ENCODE results near the gene ZNF735.
A peak's percentile ranks its signal among the peaks of the same experiment; 100 is the strongest.
"Not testable (repeated sequence)": the region's sequence is repeated elsewhere in the genome, so short reads cannot be mapped to it uniquely, and the experiment has no call there.

ZNF735 gene

GRCh38 chr7:64206903-64207302 is at the start of gene ZNF735:
Gene ZNF735, plus strand, starts transcription at chr7:64207203. Its CDS starts 0 bp downstream, at chr7:64207203.
- no peak for DNase-seq

- not testable (repeated sequence) for DNase-seq
Measured at GRCh38 chr7:64170974-64171373, 36.0 kb upstream of the ZNF735 start.

- DNase-seq: no peak
Measured at GRCh38 chr7:64174328-64174727, 32.7 kb upstream of the ZNF735 start.

GRCh38 chr7:64174941-64175340 is 32.1 kb upstream of the ZNF735 start:
- no peak for DNase-seq

GRCh38 chr7:64180989-64181388 is 26.0 kb upstream of the ZNF735 start:
- peak; percentile 2 for DNase-seq

- no peak for DNase-seq
Measured at GRCh38 chr7:64181586-64181985, 25.4 kb upstream of the ZNF735 start.

GRCh38 chr7:64182036-64182790 is 24.8 kb upstream of the ZNF735 start:
- no peak for DNase-seq

GRCh38 chr7:64183126-64183742 is 23.8 kb upstream of the ZNF735 start:
- peak; percentile 31 for DNase-seq

GRCh38 chr7:64183827-64184372 is 23.1 kb upstream of the ZNF735 start:
- no peak for DNase-seq

- DNase-seq: no peak
Measured at GRCh38 chr7:64184376-64184775, 22.6 kb upstream of the ZNF735 start.

GRCh38 chr7:64187408-64187807 is 19.6 kb upstream of the ZNF735 start:
- no peak for DNase-seq

- no peak for DNase-seq
Measured at GRCh38 chr7:64192148-64192704, 14.8 kb upstream of the ZNF735 start.

- DNase-seq: no peak
Measured at GRCh38 chr7:64192775-64193174, 14.2 kb upstream of the ZNF735 start.

- DNase-seq: not testable (repeated sequence)
Measured at GRCh38 chr7:64219710-64220298, 12.8 kb downstream of the ZNF735 start.

GRCh38 chr7:64223366-64223765 is 16.4 kb downstream of the ZNF735 start:
- DNase-seq: no peak

GRCh38 chr7:64228174-64228573 is 21.2 kb downstream of the ZNF735 start, which contains the start of gene ZNF679:
Gene ZNF679, plus strand, starts transcription at chr7:64228474. Its CDS starts 20,644 bp downstream, at chr7:64249118.
- not testable (repeated sequence) for DNase-seq

- no peak for DNase-seq
Measured at GRCh38 chr7:64266341-64266919, 59.4 kb downstream of the ZNF735 start.
